ENCODE data around the gene SPAG7. TPM values are rescaled to one million over a fixed set of nuclear protein-coding genes. Genes with fewer than 3 reads are reported as not detected.
"Not testable (repeated sequence)": the region's sequence is repeated elsewhere in the genome, so short reads cannot be mapped to it uniquely, and the experiment has no call there.

SPAG7 gene
- total RNA-seq, 2 experiments from 2014 or later: 68.6 to 70.2 TPM

DNA sequence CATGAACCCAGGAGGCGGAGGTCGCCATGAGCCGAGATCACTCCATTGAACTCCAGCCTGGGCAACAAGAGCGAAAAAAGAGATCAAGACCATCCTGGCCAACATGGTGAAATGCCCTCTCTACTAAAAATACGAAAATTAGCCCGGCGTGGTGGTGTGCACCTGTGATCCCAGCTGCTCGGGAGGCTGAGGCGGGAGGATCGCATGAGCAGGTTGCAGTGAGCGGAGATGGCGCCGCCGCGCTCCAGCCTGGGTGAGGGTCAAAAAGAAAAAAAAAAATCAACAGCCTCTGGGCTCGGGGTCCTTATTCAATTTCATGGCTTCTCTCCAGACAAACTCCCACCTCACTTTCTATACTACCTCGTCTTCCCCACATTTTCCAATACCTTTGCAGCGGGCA, 38.7 kb downstream of the SPAG7 start:
- no peak for DNase-seq
- H3K27ac Mint-ChIP-seq: no peak overlapping the region
- no peaks in the 10 kb centered on the region for H3K9me3 Mint-ChIP-seq
- intact Hi-C loops (cut with micrococcal nuclease): no loop called here
- H3K27me3 Mint-ChIP-seq (ENCODE audit: low read depth): peaks cover 1% of the 10 kb centered on the region
- peaks cover 6% of the 10 kb centered on the region for H3K4me1 Mint-ChIP-seq (ENCODE audit: low read depth)
- CTCF ChIA-PET: no interaction called here
- H3K36me3 Mint-ChIP-seq (ENCODE audit: low read depth): peaks cover 3% of the 10 kb centered on the region
- H3K4me3 Mint-ChIP-seq: no peak overlapping the region

DNA sequence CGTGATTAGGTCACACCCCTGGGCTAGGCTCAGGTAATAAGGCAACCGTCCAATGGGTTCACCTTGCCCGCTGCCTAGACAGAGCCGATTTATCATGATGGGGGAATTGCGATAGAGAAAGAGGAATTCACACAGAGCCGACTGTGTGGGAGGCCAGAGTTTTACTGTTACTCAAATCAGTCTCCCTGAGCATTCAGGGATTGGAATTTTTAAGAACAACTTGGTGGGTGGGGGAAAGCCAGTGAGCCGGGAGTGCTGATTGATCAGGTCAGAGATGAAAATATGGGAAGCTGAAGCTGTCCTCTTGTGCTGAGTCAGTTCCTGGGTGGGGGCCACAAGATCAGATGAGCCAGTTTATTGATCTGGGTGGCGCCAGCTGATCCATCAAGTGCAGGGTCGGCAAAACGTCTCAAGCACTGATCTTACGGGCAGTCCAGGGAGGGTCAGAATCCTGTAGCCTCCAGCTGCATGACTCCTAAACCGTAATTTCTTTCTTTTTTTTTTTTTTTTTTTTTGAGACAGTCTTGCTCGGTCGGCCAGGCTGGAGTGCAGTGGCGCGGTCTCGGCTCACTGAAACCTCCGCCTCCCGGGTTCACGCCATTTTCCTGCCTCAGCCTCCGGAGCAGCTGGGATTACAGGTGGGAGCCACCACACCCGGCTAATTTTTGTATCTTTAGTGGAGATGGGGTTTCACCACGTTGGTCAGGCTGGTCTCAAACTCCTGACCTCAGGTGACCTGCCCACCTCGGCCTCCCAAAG, 40.9 kb downstream of the SPAG7 start:
- H3K9me3 Mint-ChIP-seq; H3K36me3 Mint-ChIP-seq (ENCODE audit: low read depth); H3K27ac Mint-ChIP-seq; DNase-seq; H3K4me1 Mint-ChIP-seq (ENCODE audit: low read depth); H3K4me3 Mint-ChIP-seq; H3K27me3 Mint-ChIP-seq (ENCODE audit: low read depth); intact Hi-C loops (cut with micrococcal nuclease): not testable (repeated sequence)
- CTCF ChIA-PET: interaction anchor here (0.7 kb wide), 1 partner anchor 86 kb away, joined by 5 read pairs; no protein-coding TSS in a partner anchor

DNA sequence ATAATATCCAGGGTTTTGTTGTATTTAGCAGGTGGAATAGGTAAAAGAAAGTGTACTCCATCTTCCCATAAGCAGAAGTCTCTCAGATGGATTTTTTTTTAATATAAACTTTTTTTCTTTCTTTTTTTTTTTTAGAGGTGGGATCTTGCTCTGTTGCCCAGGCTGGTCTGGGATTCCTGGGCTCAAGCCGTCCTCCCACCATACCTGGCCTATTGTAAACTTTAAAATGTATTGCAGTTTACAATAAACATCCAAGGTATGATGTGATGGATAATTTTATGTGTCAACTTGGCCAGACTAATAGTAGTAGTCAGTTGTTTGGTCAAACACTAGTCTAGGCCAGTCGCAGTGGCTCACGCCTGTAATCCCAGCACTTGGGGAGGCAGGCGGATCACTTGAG, 46.3 kb downstream of the SPAG7 start:
- Mint-ChIP-seq H3K9me3 (no peaks in the 10 kb centered on the region), H3K27me3 (ENCODE audit: low read depth) (no peaks in the 10 kb centered on the region), H3K4me1 (ENCODE audit: low read depth) (no peaks in the 10 kb centered on the region), H3K27ac (no peak overlapping the region), H3K4me3 (no peak overlapping the region), H3K36me3 (ENCODE audit: low read depth) (no peaks in the 10 kb centered on the region)
- DNase-seq: no peak
- CTCF ChIA-PET: no interaction called here
- intact Hi-C loops (cut with micrococcal nuclease): no loop called here

DNA sequence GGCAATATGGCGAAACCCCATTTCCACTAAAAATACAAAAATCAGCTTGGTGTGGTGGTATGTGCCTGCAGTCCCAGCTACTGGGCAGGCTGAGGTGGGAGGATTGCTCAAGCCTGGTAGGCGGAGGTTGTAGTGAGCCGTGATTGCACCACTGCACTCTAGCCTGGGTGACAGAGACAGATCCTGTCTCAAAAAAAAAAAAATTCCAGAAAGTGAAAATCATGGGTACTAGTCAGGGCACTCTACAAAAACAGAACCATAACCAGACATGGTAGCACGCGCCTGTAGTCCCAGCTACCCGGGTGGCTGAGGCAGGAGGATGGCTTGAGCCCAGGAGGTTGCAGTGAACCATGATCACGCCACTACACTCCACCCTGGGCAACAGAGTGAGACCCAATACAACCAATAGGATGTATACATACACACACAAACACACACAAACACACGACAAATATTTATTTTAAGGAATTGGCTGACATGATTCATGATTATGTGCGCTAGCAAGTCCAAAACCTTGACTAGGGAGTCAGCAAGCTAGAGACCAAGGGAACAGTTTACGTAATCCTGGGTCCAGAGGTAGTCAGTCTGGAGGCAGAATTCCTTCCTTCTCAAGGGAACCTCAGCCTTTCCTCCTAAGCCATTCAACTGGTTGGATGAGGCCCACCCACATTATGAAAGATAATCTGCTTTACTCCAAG, 47.1 kb downstream of the SPAG7 start:
- CTCF ChIA-PET: no interaction called here
- no peaks in the 10 kb centered on the region for H3K9me3 Mint-ChIP-seq
- no peak overlapping the region for H3K27ac Mint-ChIP-seq
- intact Hi-C loops (cut with micrococcal nuclease): no loop called here
- no peaks in the 10 kb centered on the region for H3K4me1 Mint-ChIP-seq (ENCODE audit: low read depth)
- H3K36me3 Mint-ChIP-seq (ENCODE audit: low read depth): no peaks in the 10 kb centered on the region
- no peak overlapping the region for H3K4me3 Mint-ChIP-seq
- DNase-seq: no peak
- H3K27me3 Mint-ChIP-seq (ENCODE audit: low read depth): no peaks in the 10 kb centered on the region

DNA sequence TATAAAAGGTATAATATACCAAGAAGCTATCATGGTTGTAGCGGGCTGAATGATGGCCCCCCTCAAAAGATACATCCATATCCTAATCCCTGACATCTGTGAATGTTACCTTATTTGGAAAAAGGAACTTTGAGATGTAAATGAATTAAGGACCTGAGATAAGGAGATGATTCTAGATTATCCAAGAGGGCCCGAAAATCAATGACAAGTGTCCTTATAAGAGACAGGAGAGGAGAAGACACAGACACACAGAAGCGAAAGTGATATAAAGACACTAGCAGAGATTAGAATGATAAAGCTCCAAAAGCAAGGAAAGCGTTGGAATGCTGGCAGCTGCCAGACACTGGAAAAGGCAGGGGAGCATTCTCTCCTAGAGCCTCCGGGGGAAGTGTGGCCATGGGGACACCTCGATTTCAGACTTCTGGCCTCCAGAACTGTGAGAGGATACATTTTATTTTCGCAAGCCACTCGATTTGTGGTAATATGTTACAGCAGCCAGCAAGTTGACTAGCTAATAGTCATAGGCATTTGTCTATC, 48.0 kb downstream of the SPAG7 start:
- Mint-ChIP-seq H3K27ac (no peak overlapping the region), H3K4me1 (ENCODE audit: low read depth) (no peaks in the 10 kb centered on the region), H3K9me3 (no peaks in the 10 kb centered on the region), H3K36me3 (ENCODE audit: low read depth) (no peaks in the 10 kb centered on the region), H3K4me3 (no peak overlapping the region), H3K27me3 (ENCODE audit: low read depth) (no peaks in the 10 kb centered on the region)
- intact Hi-C loops (cut with micrococcal nuclease): no loop called here
- CTCF ChIA-PET: no interaction called here
- DNase-seq: no peak

DNA sequence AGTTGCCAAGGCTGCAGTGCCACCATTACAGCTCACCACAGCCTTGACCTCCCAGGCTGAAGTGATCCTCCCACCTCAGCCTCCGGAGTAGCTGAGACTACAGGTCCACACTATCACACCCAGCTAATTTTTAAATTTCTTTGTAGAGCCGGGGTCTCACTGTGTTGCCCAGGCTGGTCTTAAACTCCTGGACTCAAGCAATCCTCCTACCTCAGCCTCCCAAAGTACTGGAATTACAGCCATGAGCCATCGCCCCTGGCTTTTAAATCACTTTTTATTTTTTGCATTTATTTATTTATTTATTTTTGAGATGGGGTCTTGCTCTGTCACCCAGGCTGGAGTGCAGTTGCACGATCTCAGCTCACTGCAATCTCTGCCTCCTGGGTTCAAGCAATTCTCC, 53.1 kb downstream of the SPAG7 start:
- intact Hi-C loops (cut with micrococcal nuclease); H3K36me3 Mint-ChIP-seq (ENCODE audit: low read depth); DNase-seq; H3K9me3 Mint-ChIP-seq; H3K4me1 Mint-ChIP-seq (ENCODE audit: low read depth); H3K4me3 Mint-ChIP-seq; H3K27ac Mint-ChIP-seq; H3K27me3 Mint-ChIP-seq (ENCODE audit: low read depth); CTCF ChIA-PET: not testable (repeated sequence)

DNA sequence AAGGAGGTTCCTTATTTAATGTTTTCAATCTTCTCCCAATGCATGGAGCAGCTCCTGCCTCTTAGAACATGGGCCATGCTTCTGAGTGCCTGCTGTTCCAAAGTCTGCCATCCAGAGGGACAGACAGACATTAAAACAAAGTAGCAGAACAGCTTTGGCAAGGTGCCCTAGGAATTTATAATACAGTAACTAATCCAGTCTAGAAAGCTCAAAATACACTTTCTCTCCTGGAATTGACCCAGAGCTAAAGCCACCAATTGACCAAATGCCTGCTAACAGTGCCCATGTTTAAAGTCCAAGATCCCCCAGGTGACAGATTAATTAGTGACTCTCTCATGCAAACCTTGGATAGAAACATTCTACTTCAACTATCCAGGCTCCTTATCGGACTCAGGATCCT, 53.6 kb downstream of the SPAG7 start:
- Mint-ChIP-seq H3K4me1 (ENCODE audit: low read depth) (no peaks in the 10 kb centered on the region), H3K27me3 (ENCODE audit: low read depth) (no peaks in the 10 kb centered on the region), H3K27ac (no peak overlapping the region), H3K9me3 (no peaks in the 10 kb centered on the region), H3K4me3 (no peak overlapping the region), H3K36me3 (ENCODE audit: low read depth) (no peaks in the 10 kb centered on the region)
- DNase-seq: no peak
- intact Hi-C loops (cut with micrococcal nuclease): no loop called here
- CTCF ChIA-PET: no interaction called here

Small RNA genes within 50 kb of the gene (microRNA-seq; reads per million reads assigned to microRNA genes)
- gene MIR6864 (ENCODE audit: borderline microRNAs expressed, borderline replicate concordance) (not detected), gene MIR6865 (ENCODE audit: borderline microRNAs expressed, borderline replicate concordance) (not detected)

Other genes starting within 250 kb of the SPAG7 start
- 10 to 100 TPM; 15.9 to 17.1 TPM for gene MED11, start 236.4 kb downstream of the SPAG7 start, total RNA-seq
- under 1 TPM in 1 of 2 experiments, not detected in 1; 0.17 TPM for gene ZMYND15, start 228.0 kb downstream of the SPAG7 start, total RNA-seq
- 1 to 10 TPM; 2.0 to 2.3 TPM for gene CXCL16, start 227.9 kb downstream of the SPAG7 start, total RNA-seq
- not detected for gene TM4SF5, start 195.9 kb downstream of the SPAG7 start, total RNA-seq
- under 1 TPM in 1 of 2 experiments, not detected in 1; 0.60 TPM for gene VMO1, start 181.5 kb downstream of the SPAG7 start, total RNA-seq
- gene GLTPD2, start 178.9 kb downstream of the SPAG7 start, total RNA-seq: not detected
- gene PSMB6, start 171.7 kb downstream of the SPAG7 start, total RNA-seq: 100 to 1,000 TPM; 171 to 186 TPM
- gene PLD2, start 160.7 kb downstream of the SPAG7 start, total RNA-seq: 10 to 100 TPM; 17.4 to 17.6 TPM
- gene MINK1, start 134.5 kb downstream of the SPAG7 start, total RNA-seq: 10 to 100 TPM; 49.1 to 50.4 TPM
- 1 to 10 TPM; 1.9 TPM for gene C17orf107, start 68.3 kb downstream of the SPAG7 start, total RNA-seq
- gene CHRNE, start 64.7 kb downstream of the SPAG7 start, total RNA-seq: under 1 TPM; 0.22 to 0.38 TPM
- not detected for gene GP1BA, start 35.5 kb downstream of the SPAG7 start, total RNA-seq
- 10 to 100 TPM; 63.8 to 65.2 TPM for gene SLC25A11, start 27.8 kb downstream of the SPAG7 start, total RNA-seq
- 100 to 1,000 TPM; 133 to 140 TPM for gene RNF167, start 27.5 kb downstream of the SPAG7 start, total RNA-seq
- 1,000 to 10,000 TPM; 1,812 to 1,876 TPM for gene PFN1, start 19.3 kb downstream of the SPAG7 start, total RNA-seq
- gene ENO3, start 16.7 kb downstream of the SPAG7 start, total RNA-seq: 10 to 100 TPM; 26.7 to 28.9 TPM
- 10 to 100 TPM; 79.1 to 79.5 TPM for gene CAMTA2, start 19.9 kb upstream of the SPAG7 start, total RNA-seq
- under 1 TPM; 0.21 to 0.54 TPM for gene INCA1, start 29.7 kb upstream of the SPAG7 start, total RNA-seq
- gene KIF1C, start 30.1 kb upstream of the SPAG7 start, total RNA-seq: 10 to 100 TPM; 30.5 to 31.1 TPM
- gene SLC52A1, start 67.6 kb upstream of the SPAG7 start, total RNA-seq: under 1 TPM; 0.12 to 0.19 TPM
- gene ZFP3, start 110.7 kb upstream of the SPAG7 start, total RNA-seq: under 1 TPM; 0.62 to 0.83 TPM
- gene ZNF232, start 144.1 kb upstream of the SPAG7 start, total RNA-seq: 1 to 10 TPM; 9.1 to 9.5 TPM
- under 1 TPM in 1 of 2 experiments, not detected in 1; 0.05 TPM for gene USP6, start 148.2 kb upstream of the SPAG7 start, total RNA-seq
- gene ZNF594, start 224.1 kb upstream of the SPAG7 start, total RNA-seq: 1 to 10 TPM; 3.9 to 4.1 TPM

Data from activated naive CD4-positive, alpha-beta T cell treated with anti-CD3 and anti-CD28 coated beads for 36 hours (primary cell).